CD4-positive, alpha-beta T cell (primary cell): Measurements from ENCODE around the gene PRRT1. TPM values are rescaled to one million over a fixed set of nuclear protein-coding genes. Genes with fewer than 3 reads are reported as not detected.
"Not testable (repeated sequence)": the region's sequence is repeated elsewhere in the genome, so short reads cannot be mapped to it uniquely, and the experiment has no call there.

Experiments
- ATAC-seq: fragments of 200-7000 bp; cut with Tn5 transposase; one replicate; pipeline ENCODE4 v1.10.0; 2022; ENCODE audit warnings: mild to moderate bottlenecking; ENCODE audit not compliant: poor library complexity
- CTCF ChIA-PET: fragments of 350-600 bp; sonication (Branson Sonifier 250); formaldehyde crosslinking; loops from one replicate; lab custom pipeline; 2021; ENCODE audit warnings: antibody characterized with exemption, inconsistent platforms; lab: Charles Lee
- POLR2A ChIA-PET: fragments of 350-600 bp; sonication (Branson Sonifier 250); formaldehyde crosslinking; loops from one replicate; lab custom pipeline; 2021; ENCODE audit warnings: antibody characterized with exemption, inconsistent platforms; lab: Charles Lee
- DNase-seq, 14 experiments: peaks; one replicate each; pipeline ENCODE4 v3.0.0-alpha.2; 2013 to 2020; ENCODE audit warnings: mixed read lengths in 2 of 14
- H3K27ac ChIP-seq, 2 donors: one replicate each; pipeline versions ENCODE4 v1.5.1 to v1.7.0; 2013; ENCODE audit warnings: low read length in 2 of 2, low read depth in 1 of 2, mild to moderate bottlenecking in 1 of 2
- H3K27me3 ChIP-seq, 2 experiments: 1 replicate in 1 of 2; 2 replicates in 1 of 2; pipeline versions ENCODE4 v1.6.1 to v1.7.0; 2013; ENCODE audit warnings: low read length in 2 of 2, control low read depth in 1 of 2, mild to moderate bottlenecking in 1 of 2, moderate library complexity in 1 of 2; ENCODE audit not compliant: insufficient read depth in 2 of 2, control insufficient read depth in 1 of 2
- H3K36me3 ChIP-seq: one replicate; pipeline ENCODE4 v1.6.1; 2013; ENCODE audit warnings: low read length, control low read depth; ENCODE audit not compliant: insufficient read depth
- H3K4me1 ChIP-seq: one replicate; pipeline ENCODE4 v1.6.1; 2013; ENCODE audit warnings: low read length, control low read depth; ENCODE audit not compliant: insufficient read depth
- H3K4me3 ChIP-seq: one replicate; pipeline ENCODE4 v1.5.1; 2013; ENCODE audit warnings: mild to moderate bottlenecking, low read length, moderate library complexity
- H3K9me3 ChIP-seq, 2 experiments: 1 replicate in 1 of 2; 2 replicates in 1 of 2; pipeline versions ENCODE4 v1.6.1 to v1.7.0; 2013; ENCODE audit warnings: low read length in 2 of 2, mild to moderate bottlenecking in 2 of 2, control low read depth in 1 of 2, moderate library complexity in 1 of 2; ENCODE audit not compliant: control insufficient read depth in 1 of 2, insufficient read depth in 1 of 2
- H3K27ac Mint-ChIP-seq: one replicate; pipeline ENCODE4 v1.8.0; 2020; ENCODE audit warnings: mixed read lengths
- H3K27me3 Mint-ChIP-seq: one replicate; pipeline ENCODE4 v1.8.0; 2021; ENCODE audit warnings: mixed read lengths
- H3K36me3 Mint-ChIP-seq: one replicate; pipeline ENCODE4 v1.8.0; 2021; ENCODE audit warnings: low read depth, mixed read lengths
- H3K4me1 Mint-ChIP-seq: one replicate; pipeline ENCODE4 v1.8.0; 2021; ENCODE audit warnings: low read depth, mixed read lengths
- H3K4me3 Mint-ChIP-seq: one replicate; pipeline ENCODE4 v1.8.0; 2020; ENCODE audit warnings: mild to moderate bottlenecking, mixed read lengths
- H3K9me3 Mint-ChIP-seq: one replicate; pipeline ENCODE4 v1.8.0; 2020; ENCODE audit warnings: mixed read lengths
- CTCF ChIP-seq: fragments of 200-600 bp; IDR thresholded peaks from one replicate; pipeline ENCODE4 v1.8.0; 2022; ENCODE audit warnings: antibody characterized with exemption, mild to moderate bottlenecking
- intact Hi-C, 2 experiments: fragments of 100-400 bp; cut with DNase I in 1 of 2; cut with micrococcal nuclease in 1 of 2; formaldehyde crosslinking; loops; one replicate each; pipeline versions ENCODE4 v1.15.1 to v1.9.0; 2023 to 2025; cut with DNase I, micrococcal nuclease
- total RNA-seq, 174 experiments: library from RNA in 2 of 174; stranded (reverse) in 2 of 174; gene quantifications; one replicate each; pipeline ENCODE4 v1.2.3 and lab custom pipeline; 2021 to 2026

Gene PRRT1
- total RNA-seq, 2 experiments from 2014 or later = 2.6 to 3.2 TPM

DNA sequence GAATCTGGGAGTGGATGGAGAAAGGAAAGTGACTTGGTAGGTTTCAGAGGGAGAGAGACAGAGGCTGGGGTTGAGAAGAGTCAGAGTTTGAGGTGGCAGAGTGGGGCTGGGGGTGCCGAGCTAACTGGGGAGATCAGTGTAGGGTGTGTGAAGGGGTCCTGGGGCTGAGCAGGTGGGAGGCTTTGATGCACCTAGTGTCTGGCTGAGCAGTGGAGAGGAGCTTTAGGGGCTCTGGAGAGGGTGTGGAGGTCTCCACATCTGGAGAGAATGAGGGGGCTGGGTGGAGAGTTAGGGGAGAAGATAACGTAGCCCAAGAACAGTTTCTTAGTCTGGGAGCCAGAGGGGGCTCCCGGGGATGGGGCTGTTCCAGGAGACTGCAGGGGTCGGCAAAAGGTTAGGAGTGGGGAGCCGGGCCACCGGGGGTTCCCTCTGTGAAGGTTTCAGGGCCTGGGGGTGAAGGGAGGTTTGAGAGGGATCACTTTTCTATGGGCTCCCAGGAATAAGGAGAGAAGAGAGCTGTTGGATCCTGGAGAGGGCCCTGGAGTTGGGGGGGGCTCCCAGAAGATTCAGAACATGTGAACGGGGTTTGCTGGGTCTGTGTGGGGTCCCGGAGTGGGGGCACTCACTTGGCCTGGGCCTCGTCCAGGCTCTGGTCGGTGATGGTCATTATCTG, 37.5 kb upstream of the PRRT1 start:
- peaks cover 43% of the 10 kb centered on the region for H3K36me3 ChIP-seq
- POLR2A ChIA-PET = interaction anchor here (0.7 to 12.1 kb wide), 5 partner anchors 10 to 656 kb away, joined by 3 to 242 read pairs (median 8); partner anchors contain the start of genes AGPAT1, ATF6B, FKBPL and RNF5
- no peaks in the 10 kb centered on the region for H3K9me3 Mint-ChIP-seq
- H3K27me3 Mint-ChIP-seq = no peaks in the 10 kb centered on the region
- peak overlapping the region; percentile 96 for H3K4me3 ChIP-seq
- CTCF ChIA-PET = no interaction called here
- H3K36me3 Mint-ChIP-seq = peaks cover 78% of the 10 kb centered on the region
- peaks cover 66% of the 10 kb centered on the region for H3K4me1 ChIP-seq
- ATAC-seq (no peak), DNase-seq (no peak)
- H3K9me3 ChIP-seq = no peaks in the 10 kb centered on the region
- intact Hi-C loops = no loop called here
- peak overlapping the region; percentile 72 to 93 for H3K27ac ChIP-seq
- no peak for TF ChIP-seq CTCF
- H3K27me3 ChIP-seq = no peaks in the 10 kb centered on the region
- peaks cover 61% of the 10 kb centered on the region for H3K4me1 Mint-ChIP-seq
- peak overlapping the region; percentile 98 for H3K4me3 Mint-ChIP-seq
- peak overlapping the region; percentile 91 for H3K27ac Mint-ChIP-seq

GRCh38 chr6:32188381-32189068, 36.8 kb upstream of the PRRT1 start:
- Mint-ChIP-seq H3K4me3 (peak overlapping the region; percentile 98), H3K36me3 (peaks cover 78% of the 10 kb centered on the region), H3K27me3 (no peaks in the 10 kb centered on the region), H3K4me1 (peaks cover 54% of the 10 kb centered on the region), H3K27ac (peak overlapping the region; percentile 91), H3K9me3 (no peaks in the 10 kb centered on the region)
- H3K27ac ChIP-seq = peak overlapping the region; percentile 72 to 93
- no peaks in the 10 kb centered on the region for H3K27me3 ChIP-seq
- DNase-seq (no peak), ATAC-seq (no peak)
- peaks cover 61% of the 10 kb centered on the region for H3K4me1 ChIP-seq
- peaks cover 50% of the 10 kb centered on the region for H3K36me3 ChIP-seq
- H3K9me3 ChIP-seq = no peaks in the 10 kb centered on the region
- H3K4me3 ChIP-seq = peak overlapping the region; percentile 96
- ChIA-PET CTCF (no interaction called here), POLR2A (interaction anchor here (0.9 to 12.1 kb wide), 3 partner anchors 9 to 784 kb away, joined by 3 to 242 read pairs (median 4); partner anchors contain the start of genes AGPAT1 and RNF5)
- no peak for TF ChIP-seq CTCF
- intact Hi-C loops = no loop called here

DNA sequence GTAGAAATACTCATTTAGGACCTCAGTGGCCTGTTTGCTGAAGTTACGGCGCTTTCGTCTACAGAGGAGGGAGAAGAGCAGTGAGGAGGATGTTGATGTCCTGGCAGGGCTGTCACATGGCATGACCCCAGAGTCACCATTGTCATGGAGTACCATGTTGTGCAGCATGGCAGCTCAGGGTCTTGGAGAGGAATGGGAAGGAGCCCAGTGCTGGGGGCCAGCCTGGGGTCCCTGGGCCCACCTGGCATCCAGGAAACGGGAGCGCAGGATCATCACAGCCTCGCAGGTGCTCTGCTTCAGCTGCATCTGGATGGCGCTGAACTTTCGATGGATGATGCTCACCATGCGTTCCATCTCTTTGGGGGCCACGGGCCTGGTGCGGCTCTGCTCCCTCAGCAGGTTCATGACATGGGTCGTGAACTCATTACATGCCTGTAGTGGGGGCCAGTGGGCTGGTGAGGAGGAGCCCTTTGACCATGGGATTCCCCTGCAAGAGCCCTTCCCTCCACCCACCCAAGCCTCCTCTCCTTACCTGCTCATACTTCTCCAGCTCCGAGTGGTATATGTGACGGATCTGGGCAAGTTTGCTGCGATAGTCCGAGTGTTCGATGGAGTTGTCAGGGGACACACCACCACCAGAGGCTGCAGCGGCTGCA, 36.1 kb upstream of the PRRT1 start:
- H3K27me3 ChIP-seq, CTCF ChIA-PET, ATAC-seq, H3K27me3 Mint-ChIP-seq, H3K9me3 Mint-ChIP-seq, DNase-seq, H3K9me3 ChIP-seq, intact Hi-C loops: not testable (repeated sequence)
- peak overlapping the region; percentile 82 for H3K4me3 Mint-ChIP-seq
- POLR2A ChIA-PET = interaction anchor here (0.9 to 12.1 kb wide), 3 partner anchors 8 to 784 kb away, joined by 3 to 242 read pairs (median 11); partner anchors contain the start of genes AGPAT1 and RNF5
- peaks cover 48% of the 10 kb centered on the region for H3K4me1 Mint-ChIP-seq
- peak overlapping the region; percentile 72 to 93 for H3K27ac ChIP-seq
- H3K36me3 Mint-ChIP-seq = peaks cover 80% of the 10 kb centered on the region
- peaks cover 57% of the 10 kb centered on the region for H3K36me3 ChIP-seq
- H3K4me3 ChIP-seq = peak overlapping the region; percentile 96
- H3K4me1 ChIP-seq = peaks cover 54% of the 10 kb centered on the region
- H3K27ac Mint-ChIP-seq = peak overlapping the region; percentile 91
